HCT116 (cell line): Measurements from ENCODE around the gene PSTPIP1.

ENCODE experiments used
- CEBPB ChIP-seq: IDR thresholded peaks from 2 replicates; pipeline ENCODE4 v1.6.1; 2012; ENCODE audit warnings: low read depth
- EGR1 ChIP-seq: IDR thresholded peaks from 2 replicates; pipeline ENCODE4 v1.6.1; 2012; ENCODE audit warnings: low read depth
- EZH2 ChIP-seq: fragments of 200-600 bp; sonication (generic); IDR thresholded peaks from 2 replicates; pipeline ENCODE4 v1.6.1; 2017; ENCODE audit warnings: antibody characterized with exemption, mixed run types
- POLR2A ChIP-seq: IDR thresholded peaks from 2 replicates; pipeline ENCODE4 v1.7.0; 2011; ENCODE audit warnings: borderline replicate concordance; ENCODE audit not compliant: insufficient read depth, insufficient read length; ENCODE audit errors: extremely low read depth
- SIN3A ChIP-seq: IDR thresholded peaks from 2 replicates; pipeline ENCODE4 v1.6.1; 2012; ENCODE audit warnings: low read depth
- SRF ChIP-seq: IDR thresholded peaks from 2 replicates; pipeline ENCODE4 v1.6.1; 2012; ENCODE audit warnings: low read depth
- TCF7L2 ChIP-seq: IDR thresholded peaks from 2 replicates; pipeline ENCODE4 v1.7.0; 2011; ENCODE audit warnings: borderline replicate concordance, inconsistent platforms; ENCODE audit not compliant: insufficient read depth, insufficient read length; ENCODE audit errors: extremely low read depth
- ZNF274 ChIP-seq: fragments of 200-500 bp; sonication (Bioruptor generic); IDR thresholded peaks from 2 replicates; pipeline ENCODE4 v1.6.1; 2014; ENCODE audit warnings: mild to moderate bottlenecking, low read depth, low read length, inconsistent platforms
- TF ChIP-seq, protein P1 (sequence below): IDR thresholded peaks from 2 replicates; pipeline ENCODE4 v1.6.1; 2012
- TF ChIP-seq, protein P2 (sequence below), 3 experiments: fragments of 200-600 bp in 1 of 3; sonication (generic) in 1 of 3; IDR thresholded peaks in 2 of 3; conservative IDR thresholded peaks in 1 of 3; 2 replicates each; pipeline ENCODE4 v1.5.1; 2012 to 2017; ENCODE audit warnings: low read depth in 2 of 3, low read length in 2 of 3, antibody characterized with exemption in 1 of 3, borderline replicate concordance in 1 of 3, control low read depth in 1 of 3, mild to moderate bottlenecking in 1 of 3, mixed read lengths in 1 of 3, mixed run types in 1 of 3, moderate library complexity in 1 of 3; ENCODE audit not compliant: insufficient read depth in 1 of 3

DNA sequence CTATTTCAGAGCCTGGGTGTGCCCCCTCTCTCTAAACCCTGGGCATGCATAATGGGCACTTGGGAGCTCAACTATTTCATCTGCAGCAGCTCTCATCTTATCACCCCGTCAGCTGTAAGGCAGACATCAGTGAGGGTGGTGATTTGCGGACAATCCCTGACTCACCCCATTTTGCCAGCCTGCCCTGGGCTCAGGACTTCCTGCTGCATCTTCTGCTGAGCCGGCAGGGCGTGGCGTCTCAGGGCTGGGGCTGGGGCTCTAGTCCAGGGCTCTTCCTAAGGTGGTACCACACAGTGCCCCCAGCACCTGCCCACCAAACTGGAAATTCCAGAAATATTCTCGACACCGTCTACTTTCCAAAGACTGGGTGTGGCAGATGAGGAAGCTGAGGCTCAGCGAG lies 925 bp upstream of the PSTPIP1 start:
- no peak for TF ChIP-seq CEBPB
- TF ChIP-seq EZH2, result no peak
- no peak for TF ChIP-seq SRF
- no peak for TF ChIP-seq EGR1
- no peak for TF ChIP-seq ZNF274
- TF ChIP-seq, protein P1, sequence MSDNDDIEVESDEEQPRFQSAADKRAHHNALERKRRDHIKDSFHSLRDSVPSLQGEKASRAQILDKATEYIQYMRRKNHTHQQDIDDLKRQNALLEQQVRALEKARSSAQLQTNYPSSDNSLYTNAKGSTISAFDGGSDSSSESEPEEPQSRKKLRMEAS, result no peak
- no peak for TF ChIP-seq POLR2A
- TF ChIP-seq, protein P2, sequence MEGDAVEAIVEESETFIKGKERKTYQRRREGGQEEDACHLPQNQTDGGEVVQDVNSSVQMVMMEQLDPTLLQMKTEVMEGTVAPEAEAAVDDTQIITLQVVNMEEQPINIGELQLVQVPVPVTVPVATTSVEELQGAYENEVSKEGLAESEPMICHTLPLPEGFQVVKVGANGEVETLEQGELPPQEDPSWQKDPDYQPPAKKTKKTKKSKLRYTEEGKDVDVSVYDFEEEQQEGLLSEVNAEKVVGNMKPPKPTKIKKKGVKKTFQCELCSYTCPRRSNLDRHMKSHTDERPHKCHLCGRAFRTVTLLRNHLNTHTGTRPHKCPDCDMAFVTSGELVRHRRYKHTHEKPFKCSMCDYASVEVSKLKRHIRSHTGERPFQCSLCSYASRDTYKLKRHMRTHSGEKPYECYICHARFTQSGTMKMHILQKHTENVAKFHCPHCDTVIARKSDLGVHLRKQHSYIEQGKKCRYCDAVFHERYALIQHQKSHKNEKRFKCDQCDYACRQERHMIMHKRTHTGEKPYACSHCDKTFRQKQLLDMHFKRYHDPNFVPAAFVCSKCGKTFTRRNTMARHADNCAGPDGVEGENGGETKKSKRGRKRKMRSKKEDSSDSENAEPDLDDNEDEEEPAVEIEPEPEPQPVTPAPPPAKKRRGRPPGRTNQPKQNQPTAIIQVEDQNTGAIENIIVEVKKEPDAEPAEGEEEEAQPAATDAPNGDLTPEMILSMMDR (IDR thresholded peaks at IDR 0.05 in 2 of 3, conservative IDR thresholded peaks at IDR 0.05 in 1 of 3; ENCODE audit: borderline replicate concordance in 1 of 3, insufficient read depth in 1 of 3, low read depth in 2 of 3, low read length in 2 of 3), result no peak
- TF ChIP-seq SIN3A, result no peak
- no peak for TF ChIP-seq TCF7L2
